Fibroblast of skin of back (primary cell): ENCODE measurements around the gene DRD5.

Source experiments
- DNase-seq: peaks from one replicate; pipeline ENCODE4 v3.0.0-alpha.2; 2013

Gene DRD5

DNA sequence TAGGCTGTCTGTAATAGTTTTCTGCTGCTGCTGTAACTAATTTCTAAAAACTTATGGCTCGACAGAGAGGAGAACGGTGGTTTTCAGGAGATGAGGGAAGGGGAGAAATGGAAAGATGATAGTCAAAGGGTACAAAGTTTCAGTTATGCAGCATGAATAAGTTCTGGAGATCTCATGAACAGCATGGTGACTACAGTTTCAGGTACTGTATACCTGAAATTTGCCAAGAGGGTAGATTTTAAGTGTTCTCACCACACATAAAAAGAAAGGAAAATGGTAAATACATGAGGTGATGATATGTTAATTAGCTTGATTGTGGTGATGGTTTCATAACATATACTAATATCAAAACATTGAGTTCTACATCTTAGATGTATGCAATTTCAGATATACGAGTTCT, 34.9 kb downstream of the DRD5 start:
- no peak for DNase-seq

DNA sequence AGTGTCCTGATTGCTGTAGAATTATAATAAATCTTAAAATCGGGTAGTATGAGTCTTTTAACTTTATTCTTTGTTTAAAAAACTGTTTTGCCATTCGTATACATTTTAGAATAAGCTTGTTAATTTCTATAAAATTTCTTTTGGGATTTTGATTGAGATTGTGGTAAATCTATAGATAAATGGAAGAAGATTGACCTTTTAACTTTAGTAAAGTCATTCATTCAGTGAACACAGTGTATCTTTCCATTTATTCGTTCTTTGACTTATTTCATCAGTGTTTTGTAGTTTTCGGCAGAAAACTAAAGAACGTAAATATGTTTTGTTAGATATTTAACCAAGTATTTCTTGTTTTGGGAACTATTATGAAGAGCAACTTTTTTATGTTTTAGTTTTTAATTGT, 38.9 kb downstream of the DRD5 start:
- no peak for DNase-seq

DNA sequence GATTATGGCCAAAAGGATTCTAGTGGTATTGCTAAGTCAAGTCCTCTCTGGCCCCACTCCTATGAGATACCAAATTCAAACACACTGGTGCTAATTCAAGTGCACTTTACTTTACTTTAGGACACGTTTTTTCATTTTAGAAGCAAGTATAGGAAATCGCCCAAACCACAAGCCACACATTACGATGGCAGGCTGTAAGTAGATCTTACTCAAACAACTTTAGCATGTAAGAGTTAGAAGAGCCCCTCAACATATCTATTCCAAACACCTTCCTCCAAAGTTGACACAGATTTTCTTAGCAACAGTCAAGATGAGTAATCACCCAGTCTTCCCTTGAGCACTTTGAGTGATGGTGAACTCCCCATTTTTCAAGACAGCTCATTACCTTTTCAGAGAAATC, 43.6 kb downstream of the DRD5 start:
- DNase-seq = no peak

DNA sequence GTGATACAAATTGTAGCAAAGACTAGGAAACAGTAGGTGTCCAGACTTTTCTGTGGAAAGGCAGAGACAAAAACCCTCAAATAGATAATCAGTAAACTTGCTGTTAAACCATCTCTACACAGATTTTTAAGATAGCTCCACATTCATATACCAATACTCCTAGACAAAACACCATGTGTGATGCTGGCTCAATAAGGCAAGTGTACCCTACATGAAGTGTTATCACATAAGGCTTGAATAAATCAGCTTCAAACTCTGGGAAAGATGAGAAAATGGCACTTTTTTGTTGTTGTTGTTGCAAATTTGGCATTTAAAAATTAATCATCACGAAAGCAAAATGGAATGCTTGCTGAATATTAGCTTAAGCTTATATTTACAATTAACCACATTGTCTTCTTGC, 45.1 kb downstream of the DRD5 start:
- no peak for DNase-seq

DNA sequence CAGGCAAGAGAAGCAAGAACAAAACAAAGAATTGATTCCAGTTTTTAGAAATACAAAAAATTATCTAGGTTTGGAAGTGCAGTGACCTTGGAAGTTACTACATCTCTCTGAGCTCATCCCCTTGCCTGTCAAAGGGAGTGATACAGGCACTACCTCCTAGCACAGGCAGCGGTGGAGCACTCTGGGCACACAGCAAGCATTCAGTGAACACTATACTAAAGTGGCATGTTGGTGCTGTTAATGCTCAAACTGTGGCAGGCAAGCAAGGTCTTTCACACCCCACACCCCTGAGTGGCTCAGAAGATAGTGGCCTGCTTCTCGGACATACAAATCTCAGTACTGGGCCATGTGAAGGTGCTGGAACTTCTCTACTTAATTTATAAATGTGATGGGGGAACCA, 51.2 kb downstream of the DRD5 start:
- no peak for DNase-seq

DNA sequence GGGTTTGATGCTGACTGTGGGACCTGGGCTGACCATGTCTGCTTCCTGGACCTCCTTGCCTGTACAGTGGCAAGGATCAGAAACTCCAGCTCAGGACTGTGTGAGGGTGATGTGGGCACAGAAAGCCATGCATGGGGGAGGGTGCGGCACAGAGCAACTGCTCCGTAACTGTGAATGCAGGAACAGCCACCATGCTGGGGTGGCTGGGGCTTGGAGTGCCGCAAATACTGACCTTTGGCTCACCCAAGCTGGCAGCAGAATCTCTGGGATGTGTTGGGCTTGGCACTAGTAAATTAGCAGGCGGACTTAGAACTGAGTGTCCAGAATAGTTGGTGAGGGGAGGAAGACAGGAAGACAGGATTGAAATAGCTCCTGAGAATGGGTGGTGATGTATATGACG, 52.0 kb downstream of the DRD5 start:
- no peak for DNase-seq
